BLaER1 treated with 17β-estradiol and CSF1 and Interleukin-3, amounts not matched to agents 10 nM and 100 nM (cell line): ENCODE results near the gene DRICH1.
A peak's percentile ranks its signal among the peaks of the same experiment; 100 is the strongest.

ENCODE experiments used
- H3K27ac ChIP-seq, 11 experiments: shearing (Covaris generic); formaldehyde crosslinking; 2 replicates each; pipeline ENCODE4 v1.8.1; 2022
- H3K27me3 ChIP-seq, 11 experiments: shearing (Covaris generic); formaldehyde crosslinking; 2 replicates each; pipeline ENCODE4 v1.8.1; 2022
- H3K36me3 ChIP-seq, 11 experiments: shearing (Covaris generic); formaldehyde crosslinking; 2 replicates each; pipeline ENCODE4 v1.8.1; 2022
- H3K4me1 ChIP-seq, 10 experiments: shearing (Covaris generic); formaldehyde crosslinking; 2 replicates each; pipeline ENCODE4 v1.8.1; 2022
- H3K4me2 ChIP-seq, 11 experiments: shearing (Covaris generic); formaldehyde crosslinking; 2 replicates each; pipeline ENCODE4 v1.8.1; 2022
- H3K4me3 ChIP-seq, 10 experiments: shearing (Covaris generic); formaldehyde crosslinking; 2 replicates each; pipeline ENCODE4 v1.8.1; 2022
- H3K9ac ChIP-seq, 11 experiments: shearing (Covaris generic); formaldehyde crosslinking; 2 replicates each; pipeline ENCODE4 v1.8.1; 2022
- H3K9me3 ChIP-seq, 11 experiments: shearing (Covaris generic); formaldehyde crosslinking; replicated peaks in 1 of 11; 2 replicates each; pipeline ENCODE4 v1.8.1; 2022
- H4K20me1 ChIP-seq, 11 experiments: shearing (Covaris generic); formaldehyde crosslinking; 2 replicates each; pipeline ENCODE4 v1.8.1; 2022
- Cebpa-rat ChIP-seq, 11 experiments: shearing (Covaris generic); IDR thresholded peaks; 2 replicates each; pipeline ENCODE4 v1.8.1; 2022

Gene DRICH1

DNA sequence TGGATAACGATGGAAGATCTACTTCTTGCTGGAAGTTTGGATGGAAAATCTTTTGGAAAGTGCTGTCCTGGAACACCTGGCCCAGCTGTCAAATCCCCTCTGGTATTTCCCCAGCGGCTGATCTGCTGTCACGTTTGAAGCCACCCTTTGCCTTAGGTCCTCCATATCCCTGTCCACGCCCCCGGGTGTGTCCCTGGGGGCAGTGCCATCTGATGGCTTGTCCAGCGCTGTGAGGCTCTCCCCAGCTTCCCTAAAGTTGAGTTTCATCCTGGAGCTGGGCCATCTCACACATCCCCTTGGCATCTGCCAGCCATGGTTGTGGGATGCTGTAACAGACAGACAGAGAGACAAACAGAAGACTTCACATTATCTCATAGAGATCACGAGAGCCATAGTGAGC, 49.0 kb downstream of the DRICH1 start:
- Histone ChIP-seq H3K9ac (peak overlapping the region in 7 of 11 experiments; percentile 12 to 82 (median 67); a peak in 11 of 22 replicates), H4K20me1 (no peaks in the 10 kb centered on the region), H3K36me3 (peaks cover 0 to 19% (median 0%) of the 10 kb centered on the region in 11 experiments; a peak in 2 of 22 replicates), H3K4me3 (peak overlapping the region in 5 of 10 experiments; percentile 4 to 74 (median 63); a peak in 9 of 20 replicates), H3K4me1 (peaks cover 35 to 100% (median 91%) of the 10 kb centered on the region in 10 experiments), H3K4me2 (peak overlapping the region; percentile 35 to 100 (median 96); a peak in 21 of 22 replicates), H3K27ac (peak overlapping the region in 7 of 11 experiments; percentile 27 to 81 (median 52); a peak in 12 of 22 replicates), H3K9me3 (peaks cover 0 to 9% (median 0%) of the 10 kb centered on the region in 11 experiments; a peak in 2 of 22 replicates), H3K27me3 (peaks cover 0 to 27% (median 0%) of the 10 kb centered on the region in 11 experiments; a peak in 3 of 22 replicates)
- TF ChIP-seq Cebpa-rat (IDR thresholded peaks at IDR 0.05): no peak

DNA sequence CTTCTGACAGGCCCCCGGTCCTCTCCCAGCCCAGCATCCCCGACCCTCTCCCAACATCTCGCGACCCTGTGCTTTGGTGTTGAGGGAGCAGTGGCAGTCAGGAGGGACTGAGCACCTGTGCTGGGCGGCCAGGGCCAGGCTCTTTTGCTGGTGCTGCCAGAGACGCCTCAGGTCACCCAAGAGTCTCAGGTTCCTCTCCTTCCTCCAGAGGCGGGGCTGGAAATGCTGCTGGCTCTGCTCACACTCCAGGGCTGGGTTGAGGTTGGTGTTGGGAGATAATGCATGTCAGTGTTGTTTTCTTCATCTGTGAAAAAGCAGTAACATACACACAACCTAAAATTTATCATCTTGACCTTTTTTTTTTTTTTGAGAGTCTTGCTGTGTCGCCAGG, 50.9 kb downstream of the DRICH1 start:
- H3K4me1 ChIP-seq: peaks cover 44 to 100% (median 89%) of the 10 kb centered on the region in 10 experiments

DNA sequence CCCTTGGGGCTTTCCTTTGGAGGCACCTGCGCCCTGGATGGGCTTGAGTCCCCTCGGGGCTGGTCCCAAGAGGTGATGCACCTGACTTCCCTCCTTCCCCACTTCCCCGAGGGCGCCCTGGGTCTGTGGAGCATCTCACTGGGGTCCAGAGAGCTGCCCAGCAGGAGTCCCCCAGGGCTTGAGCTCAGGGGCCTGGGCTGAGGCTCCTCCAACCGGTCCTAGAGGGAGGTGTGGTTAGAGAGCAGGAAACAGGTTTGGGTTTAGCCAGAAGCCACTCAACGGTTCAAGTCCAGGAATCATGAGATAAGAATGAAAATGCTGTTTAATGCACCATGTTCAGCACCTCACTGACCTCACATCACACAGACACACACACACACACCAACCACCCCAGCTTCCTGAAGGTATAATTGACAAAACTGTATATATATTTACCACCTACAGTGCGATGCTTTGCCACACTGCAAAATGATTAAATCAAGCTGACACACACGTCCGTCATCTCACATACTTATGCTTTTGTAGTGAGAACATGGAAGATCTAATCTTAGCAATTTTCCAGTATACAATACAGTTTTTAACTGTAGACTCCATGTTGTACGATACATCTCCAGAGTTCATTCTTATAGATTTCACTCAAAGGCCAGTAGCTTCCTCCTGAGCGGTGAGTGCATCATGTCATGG, 51.4 kb downstream of the DRICH1 start:
- Histone ChIP-seq H3K4me3 (peak overlapping the region in 7 of 10 experiments; percentile 22 to 74 (median 53); a peak in 12 of 20 replicates), H3K9ac (peak overlapping the region in 8 of 11 experiments; percentile 61 to 82 (median 74); a peak in 16 of 22 replicates)

More for the DNA sequence above, 50.9 kb downstream of the DRICH1 start:
- Histone ChIP-seq H3K27me3 (peaks cover 0 to 39% (median 0%) of the 10 kb centered on the region in 11 experiments; a peak in 3 of 22 replicates), H3K4me2 (peak overlapping the region in 10 of 11 experiments; percentile 76 to 100 (median 96); a peak in 18 of 22 replicates), H3K9ac (peak overlapping the region in 8 of 11 experiments; percentile 26 to 82 (median 74); a peak in 14 of 22 replicates), H3K4me3 (peak overlapping the region in 6 of 10 experiments; percentile 52 to 74 (median 58); a peak in 9 of 20 replicates), H4K20me1 (no peaks in the 10 kb centered on the region), H3K27ac (peak overlapping the region in 7 of 11 experiments; percentile 35 to 84 (median 75); a peak in 13 of 22 replicates), H3K36me3 (peaks cover 0 to 38% (median 0%) of the 10 kb centered on the region in 11 experiments; a peak in 2 of 22 replicates), H3K9me3 (peaks cover 0 to 9% (median 0%) of the 10 kb centered on the region in 11 experiments; a peak in 2 of 22 replicates)
- TF ChIP-seq Cebpa-rat (IDR thresholded peaks at IDR 0.05): no peak

DNA sequence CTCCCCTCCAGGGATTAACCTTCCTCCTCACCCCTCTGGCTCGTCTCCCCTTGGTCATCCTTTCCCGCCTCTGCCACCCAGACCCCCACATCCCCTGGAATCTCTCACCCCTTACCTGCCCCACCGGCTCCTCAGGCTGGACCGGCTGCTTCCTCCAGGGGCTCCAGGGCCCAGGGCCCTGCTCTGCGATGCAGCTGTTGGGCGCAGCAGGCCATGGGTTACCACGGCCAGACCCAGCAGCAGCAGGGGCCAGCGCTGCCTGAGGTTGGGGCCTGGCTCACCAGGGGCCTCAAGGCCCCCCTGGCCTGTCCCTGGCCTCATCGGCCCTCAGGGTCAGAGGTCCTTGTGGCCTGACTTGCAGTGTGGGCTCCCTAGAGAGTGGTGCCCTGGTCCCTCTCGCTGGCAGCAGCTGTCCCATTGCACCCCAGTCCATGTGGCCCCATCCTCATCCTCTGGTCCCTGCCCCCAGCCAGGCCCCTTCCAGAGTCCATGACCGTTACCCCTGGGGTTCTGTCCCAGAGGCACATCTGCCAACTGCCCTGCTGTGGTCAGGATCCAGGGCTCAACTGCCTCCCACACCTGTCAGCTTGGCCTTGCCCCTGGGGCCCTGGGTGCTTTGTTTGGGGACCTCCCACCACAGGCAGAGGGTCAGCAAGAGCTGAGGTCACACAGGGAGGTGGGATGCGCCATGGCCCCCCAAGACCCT, 52.1 kb downstream of the DRICH1 start, which contains the start of gene IGLL1:
Gene IGLL1 (minus strand): TSS at position 421 of the 706 bp plus-strand sequence. CDS start 100 bp downstream, at position 321.
- H3K9me3 ChIP-seq: no peaks in the 10 kb centered on the region
- peak within 1 kb of the TSS; percentile 48 to 100 (median 96) for H3K4me2 ChIP-seq
- peaks cover 0 to 51% (median 0%) of the 10 kb centered on the region in 11 experiments; a peak in 3 of 22 replicates for H3K36me3 ChIP-seq
- H3K9ac ChIP-seq: peak within 1 kb of the TSS in 10 of 11 experiments; percentile 6 to 82 (median 68); a peak in 17 of 22 replicates
- H4K20me1 ChIP-seq: no peaks in the 10 kb centered on the region
- no peak for TF ChIP-seq Cebpa-rat (IDR thresholded peaks at IDR 0.05)
- peaks cover 0 to 42% (median 0%) of the 10 kb centered on the region in 11 experiments; a peak in 3 of 22 replicates for H3K27me3 ChIP-seq
- H3K27ac ChIP-seq: peak within 1 kb of the TSS in 8 of 11 experiments; percentile 55 to 84 (median 74); a peak in 16 of 22 replicates
- H3K4me3 ChIP-seq: peak within 1 kb of the TSS in 7 of 10 experiments; percentile 22 to 74 (median 53); a peak in 14 of 20 replicates
- H3K4me1 ChIP-seq: peaks cover 38 to 100% (median 94%) of the 10 kb centered on the region in 10 experiments

More for the DNA sequence above, 51.4 kb downstream of the DRICH1 start:
- Histone ChIP-seq H3K9me3 (peaks cover 0 to 4% (median 0%) of the 10 kb centered on the region in 11 experiments; a peak in 1 of 22 replicates), H4K20me1 (no peaks in the 10 kb centered on the region), H3K4me2 (peak overlapping the region; percentile 46 to 100 (median 96)), H3K27me3 (peaks cover 0 to 39% (median 0%) of the 10 kb centered on the region in 11 experiments; a peak in 3 of 22 replicates), H3K27ac (peak overlapping the region in 8 of 11 experiments; percentile 55 to 84 (median 74); a peak in 15 of 22 replicates), H3K36me3 (peaks cover 0 to 44% (median 0%) of the 10 kb centered on the region in 11 experiments; a peak in 2 of 22 replicates), H3K4me1 (peaks cover 44 to 100% (median 93%) of the 10 kb centered on the region in 10 experiments)
- TF ChIP-seq Cebpa-rat (IDR thresholded peaks at IDR 0.05): no peak

DNA sequence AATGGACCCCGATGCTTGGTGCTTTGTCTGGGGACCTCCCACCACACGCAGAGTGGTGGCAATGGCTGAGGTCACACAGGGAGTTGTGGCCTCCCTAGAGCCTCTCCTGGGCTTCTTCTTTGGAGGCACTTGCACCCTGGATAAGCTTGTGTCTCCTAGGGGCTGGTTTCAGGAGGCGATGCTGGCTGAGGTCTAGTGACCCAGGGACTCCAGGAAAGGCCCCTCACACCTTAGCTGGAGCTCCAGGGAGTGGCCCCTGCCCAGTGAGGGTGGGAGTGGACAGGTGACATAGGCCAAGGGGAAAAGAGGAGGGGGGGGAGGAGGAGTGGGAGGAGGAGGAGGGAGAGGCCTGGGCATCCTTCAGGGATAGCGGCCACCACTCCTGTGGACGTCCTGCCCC, 52.8 kb downstream of the DRICH1 start:
- Histone ChIP-seq H3K4me2 (peak overlapping the region; percentile 48 to 100 (median 96)), H4K20me1 (no peaks in the 10 kb centered on the region), H3K4me1 (peaks cover 35 to 100% (median 94%) of the 10 kb centered on the region in 10 experiments), H3K9ac (peak overlapping the region in 8 of 11 experiments; percentile 61 to 82 (median 74); a peak in 16 of 22 replicates), H3K27me3 (peaks cover 0 to 42% (median 0%) of the 10 kb centered on the region in 11 experiments; a peak in 3 of 22 replicates), H3K4me3 (peak overlapping the region in 7 of 10 experiments; percentile 21 to 74 (median 53); a peak in 13 of 20 replicates), H3K27ac (peak overlapping the region in 8 of 11 experiments; percentile 55 to 84 (median 74); a peak in 16 of 22 replicates), H3K9me3 (no peaks in the 10 kb centered on the region), H3K36me3 (peaks cover 0 to 58% (median 0%) of the 10 kb centered on the region in 11 experiments; a peak in 4 of 22 replicates)
- no peak for TF ChIP-seq Cebpa-rat (IDR thresholded peaks at IDR 0.05)

DNA sequence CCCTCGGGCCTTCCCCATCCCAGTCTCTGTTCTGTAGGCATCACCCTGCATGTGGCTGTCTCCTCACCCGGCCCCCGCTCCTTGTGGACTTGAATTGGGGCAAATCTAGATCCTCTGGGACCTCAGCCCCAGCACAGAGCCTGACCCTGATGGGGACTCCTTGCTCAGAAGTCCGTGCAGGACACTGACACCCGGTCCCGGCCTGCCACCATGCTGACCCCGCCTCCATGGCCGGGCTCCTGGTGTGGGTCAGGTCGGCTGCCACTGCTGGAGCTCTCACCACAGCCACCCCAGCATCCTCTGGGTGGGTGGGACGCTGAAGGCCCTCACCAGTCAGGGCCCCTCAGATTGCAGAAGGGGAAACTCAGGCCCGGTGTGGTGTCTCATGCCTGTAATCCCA, 53.8 kb downstream of the DRICH1 start:
- Histone ChIP-seq H3K27ac (peak overlapping the region in 8 of 11 experiments; percentile 55 to 84 (median 74); a peak in 16 of 22 replicates), H4K20me1 (no peaks in the 10 kb centered on the region), H3K4me3 (peak overlapping the region in 7 of 10 experiments; percentile 21 to 74 (median 53); a peak in 14 of 20 replicates), H3K4me2 (peak overlapping the region; percentile 48 to 100 (median 96)), H3K27me3 (peaks cover 0 to 42% (median 0%) of the 10 kb centered on the region in 11 experiments; a peak in 3 of 22 replicates), H3K9me3 (no peaks in the 10 kb centered on the region), H3K4me1 (peaks cover 29 to 100% (median 90%) of the 10 kb centered on the region in 10 experiments), H3K9ac (peak overlapping the region in 8 of 11 experiments; percentile 61 to 82 (median 74); a peak in 16 of 22 replicates), H3K36me3 (peaks cover 0 to 68% (median 0%) of the 10 kb centered on the region in 11 experiments; a peak in 7 of 22 replicates)
- TF ChIP-seq Cebpa-rat (IDR thresholded peaks at IDR 0.05): no peak

DNA sequence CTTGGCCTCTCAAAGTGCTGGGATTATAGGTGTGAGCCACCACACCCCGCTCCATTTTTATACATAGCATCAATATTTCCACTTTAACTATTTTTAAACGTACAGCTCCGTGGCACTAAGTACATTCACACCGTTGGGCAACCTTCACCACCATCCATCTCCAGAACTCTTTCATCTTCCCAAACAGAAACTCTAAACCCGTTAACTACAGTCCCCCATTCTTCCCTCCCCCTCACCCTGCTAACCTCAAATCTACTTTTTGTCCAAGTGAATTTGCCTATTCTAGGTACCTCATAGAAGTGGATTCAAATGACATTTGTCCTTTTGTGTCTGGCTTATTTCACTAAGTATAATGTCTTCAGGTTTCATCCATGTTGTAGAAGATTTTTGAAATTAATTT, 55.4 kb downstream of the DRICH1 start:
- Histone ChIP-seq H3K4me2 (peak overlapping the region in 10 of 11 experiments; percentile 2 to 100 (median 96); a peak in 18 of 22 replicates), H3K27me3 (peaks cover 0 to 40% (median 0%) of the 10 kb centered on the region in 11 experiments; a peak in 3 of 22 replicates), H3K36me3 (peaks cover 0 to 83% (median 0%) of the 10 kb centered on the region in 11 experiments; a peak in 9 of 22 replicates), H3K4me1 (peaks cover 24 to 84% (median 77%) of the 10 kb centered on the region in 10 experiments), H3K9me3 (peaks cover 0 to 8% (median 0%) of the 10 kb centered on the region in 11 experiments; a peak in 2 of 22 replicates), H3K4me3 (peak overlapping the region in 4 of 10 experiments; percentile 53 to 74 (median 66); a peak in 7 of 20 replicates), H4K20me1 (no peaks in the 10 kb centered on the region), H3K27ac (peak overlapping the region in 8 of 11 experiments; percentile 4 to 84 (median 74); a peak in 15 of 22 replicates), H3K9ac (peak overlapping the region in 7 of 11 experiments; percentile 31 to 82 (median 79); a peak in 11 of 22 replicates)
- no peak for TF ChIP-seq Cebpa-rat (IDR thresholded peaks at IDR 0.05)
